WERI-Rb-1 (cell line): ENCODE data around the gene PRR3.

Experiments
- DNase-seq: peaks from one replicate; pipeline ENCODE4 v3.0.0-alpha.2; 2020
- H3K27ac ChIP-seq: fragments of 250-450 bp; sonication (Bioruptor Pico); 2 replicates; pipeline ENCODE4 v1.5.1; 2020; ENCODE audit warnings: mild to moderate bottlenecking, moderate library complexity
- H3K27me3 ChIP-seq: fragments of 250-450 bp; sonication (Bioruptor Pico); 2 replicates; pipeline ENCODE4 v1.5.1; 2021; ENCODE audit warnings: mild to moderate bottlenecking, low read depth, moderate library complexity; ENCODE audit not compliant: insufficient read depth, severe bottlenecking
- H3K36me3 ChIP-seq: fragments of 250-450 bp; sonication (Bioruptor Pico); 2 replicates; pipeline ENCODE4 v1.5.1; 2020; ENCODE audit warnings: mild to moderate bottlenecking, moderate library complexity
- H3K4me3 ChIP-seq: 2 replicates; pipeline ENCODE4 v1.5.1; 2011; ENCODE audit warnings: low read depth, mild to moderate bottlenecking, control low read depth, low read length
- H3K9me3 ChIP-seq: fragments of 250-450 bp; sonication (Bioruptor Pico); 2 replicates; pipeline ENCODE4 v1.5.1; 2021; ENCODE audit warnings: mild to moderate bottlenecking, moderate library complexity; ENCODE audit not compliant: severe bottlenecking
- CTCF ChIP-seq: IDR thresholded peaks from 2 replicates; pipeline ENCODE4 v1.5.1; 2011; ENCODE audit warnings: low read depth, mild to moderate bottlenecking, control low read depth, inconsistent platforms, low read length

The PRR3 gene

DNA sequence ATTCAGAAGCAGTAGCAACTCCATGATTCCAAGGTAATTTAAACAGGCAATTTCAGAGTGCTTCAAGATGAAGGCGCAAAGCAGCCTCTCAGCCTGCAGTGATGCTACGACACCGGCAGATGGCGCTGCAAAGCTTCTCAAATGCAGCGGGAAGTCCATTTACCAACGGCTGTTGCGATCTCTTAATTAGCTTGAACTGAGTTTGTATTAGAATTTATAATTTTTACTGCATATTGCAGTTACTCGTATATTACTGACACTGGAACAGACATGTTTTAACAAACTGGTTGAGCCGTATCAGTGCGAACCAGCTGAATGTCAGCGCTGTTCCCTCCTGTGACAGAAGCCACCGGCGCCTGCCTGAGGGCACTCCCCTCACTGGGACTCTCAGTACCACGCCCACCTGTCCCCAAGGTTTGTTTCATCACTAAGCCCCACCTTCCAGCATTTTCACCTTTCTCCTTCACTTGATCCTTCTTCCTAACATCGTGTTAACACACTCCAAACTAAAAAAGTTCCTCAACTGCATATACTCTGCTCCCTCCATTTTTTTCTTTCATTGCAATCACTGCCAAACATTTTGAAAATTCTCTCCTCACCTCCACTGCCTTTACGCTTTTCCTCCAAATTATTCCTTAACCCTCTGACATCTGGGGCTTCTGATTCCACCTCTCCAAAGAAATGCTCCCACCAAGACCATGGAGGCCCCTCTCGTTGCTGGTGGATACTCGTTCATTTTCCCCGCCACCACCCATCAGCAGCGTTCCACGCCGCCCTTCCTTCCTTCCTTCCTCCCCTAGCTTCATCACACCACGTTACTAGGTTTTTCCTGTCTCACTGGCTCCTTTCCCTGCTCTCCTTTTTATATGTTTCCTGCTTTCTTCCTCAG lies 15.3 kb upstream of the PRR3 start:
- Histone ChIP-seq H3K27ac (no peak overlapping the region), H3K9me3 (no peaks in the 10 kb centered on the region), H3K27me3 (no peaks in the 10 kb centered on the region), H3K4me3 (peak overlapping the region; percentile 39), H3K36me3 (peaks cover 23% of the 10 kb centered on the region)
- peak; percentile 99 for TF ChIP-seq CTCF
- DNase-seq, result peak; percentile 86

DNA sequence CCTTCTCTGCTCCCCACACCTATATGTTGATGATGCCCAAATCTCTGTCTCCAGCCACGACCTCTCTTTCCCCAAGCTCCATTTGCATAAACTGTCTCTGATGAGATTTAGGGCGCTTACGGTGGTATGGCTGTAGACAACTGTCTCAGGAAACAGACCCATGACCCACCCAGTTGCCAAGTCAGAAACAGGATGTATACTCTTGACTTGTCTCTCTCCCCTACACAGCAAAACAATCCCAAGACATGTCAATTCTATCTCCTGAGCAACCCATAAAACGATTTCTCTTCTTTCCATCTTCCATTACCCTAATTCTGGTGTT lies 14.7 kb upstream of the PRR3 start:
- TF ChIP-seq CTCF, result no peak
- H3K9me3 ChIP-seq, result no peaks in the 10 kb centered on the region
- no peak for DNase-seq
- no peak overlapping the region for H3K27ac ChIP-seq
- no peaks in the 10 kb centered on the region for H3K27me3 ChIP-seq
- H3K36me3 ChIP-seq, result peaks cover 29% of the 10 kb centered on the region
- H3K4me3 ChIP-seq, result no peak overlapping the region

- peak; percentile 57 for TF ChIP-seq CTCF
- no peaks in the 10 kb centered on the region for H3K9me3 ChIP-seq
- H3K36me3 ChIP-seq, result peaks cover 34% of the 10 kb centered on the region
- H3K27me3 ChIP-seq, result no peaks in the 10 kb centered on the region
- no peak overlapping the region for H3K4me3 ChIP-seq
- H3K27ac ChIP-seq, result no peak overlapping the region
- DNase-seq, result peak; percentile 63
Observed at GRCh38 chr6:30542915-30543314, 14.2 kb upstream of the PRR3 start.

DNA sequence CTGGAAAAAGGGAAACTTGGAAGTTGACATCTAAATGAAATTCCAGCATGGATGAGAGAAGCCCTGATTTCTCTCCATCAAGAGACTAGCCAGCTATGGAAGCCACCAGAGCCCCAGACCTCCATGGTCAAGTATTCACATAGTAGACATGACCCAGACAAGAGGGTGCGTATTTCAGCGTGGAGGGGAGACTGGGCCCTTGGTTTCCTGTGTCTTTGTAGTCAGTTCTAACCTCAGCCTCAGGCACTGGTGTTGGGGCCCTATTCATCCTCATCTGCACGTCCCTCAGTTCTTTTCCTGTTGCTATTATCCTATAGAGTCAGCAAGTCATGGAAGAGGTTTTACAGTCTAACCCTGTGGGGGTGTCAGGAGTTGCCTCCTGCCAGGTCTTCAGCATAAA lies 13.3 kb upstream of the PRR3 start:
- H3K27ac ChIP-seq, result no peak overlapping the region

GRCh38 chr6:30544666-30545272 lies 12.3 kb upstream of the PRR3 start:
- Histone ChIP-seq H3K9me3 (no peaks in the 10 kb centered on the region), H3K27me3 (no peaks in the 10 kb centered on the region), H3K36me3 (peaks cover 51% of the 10 kb centered on the region), H3K27ac (no peak overlapping the region), H3K4me3 (no peak overlapping the region)
- DNase-seq, result peak; percentile 39
- peak; percentile 88 for TF ChIP-seq CTCF

More for the DNA sequence above, 13.3 kb upstream of the PRR3 start:
- H3K27me3 ChIP-seq, result no peaks in the 10 kb centered on the region
- peaks cover 43% of the 10 kb centered on the region for H3K36me3 ChIP-seq
- TF ChIP-seq CTCF, result no peak
- no peak for DNase-seq
- no peak overlapping the region for H3K4me3 ChIP-seq
- H3K9me3 ChIP-seq, result no peaks in the 10 kb centered on the region
